Fibroblast of peridontal ligament (primary cell): ENCODE data around the gene SDSL.

ENCODE experiments used
- DNase-seq: peaks from one replicate; pipeline ENCODE4 v3.0.0-alpha.2; 2010; ENCODE audit errors: extremely low read depth

Gene SDSL

GRCh38 chr12:113396200-113396599 is 26.0 kb upstream of the SDSL start:
- no peak for DNase-seq

DNA sequence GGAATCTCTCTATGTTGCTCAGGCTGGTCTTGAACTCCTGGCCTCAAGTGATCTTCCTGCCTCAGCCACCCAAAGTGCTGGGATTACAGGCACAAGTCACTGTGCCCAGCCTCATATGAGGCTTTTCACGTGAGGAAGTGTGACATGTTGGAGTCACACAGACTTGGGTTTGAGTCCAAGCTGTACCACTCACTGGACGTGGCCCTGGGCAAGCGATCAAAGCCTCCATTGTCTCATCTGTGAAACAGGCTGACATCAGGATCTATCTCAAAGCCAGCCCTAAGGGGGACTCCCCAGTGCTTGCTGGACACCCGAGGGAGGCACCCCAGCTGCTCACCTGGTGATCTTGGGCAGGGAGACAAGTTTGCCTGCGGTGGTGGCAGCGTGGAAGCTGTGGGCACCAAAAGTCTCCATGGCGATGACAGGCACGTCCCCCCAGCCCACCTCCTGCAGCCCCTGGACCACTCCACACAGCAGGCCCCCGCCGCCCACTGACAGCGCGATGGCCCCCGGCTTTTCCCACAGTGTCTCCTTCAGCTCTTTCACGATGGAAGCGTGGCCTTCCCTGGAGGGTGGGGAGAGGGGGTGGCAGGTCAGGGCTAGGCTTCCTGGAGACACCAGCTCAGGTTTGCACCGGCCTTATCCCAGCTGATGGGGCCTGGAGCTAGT is 25.2 kb upstream of the SDSL start:
- no peak for DNase-seq

DNA sequence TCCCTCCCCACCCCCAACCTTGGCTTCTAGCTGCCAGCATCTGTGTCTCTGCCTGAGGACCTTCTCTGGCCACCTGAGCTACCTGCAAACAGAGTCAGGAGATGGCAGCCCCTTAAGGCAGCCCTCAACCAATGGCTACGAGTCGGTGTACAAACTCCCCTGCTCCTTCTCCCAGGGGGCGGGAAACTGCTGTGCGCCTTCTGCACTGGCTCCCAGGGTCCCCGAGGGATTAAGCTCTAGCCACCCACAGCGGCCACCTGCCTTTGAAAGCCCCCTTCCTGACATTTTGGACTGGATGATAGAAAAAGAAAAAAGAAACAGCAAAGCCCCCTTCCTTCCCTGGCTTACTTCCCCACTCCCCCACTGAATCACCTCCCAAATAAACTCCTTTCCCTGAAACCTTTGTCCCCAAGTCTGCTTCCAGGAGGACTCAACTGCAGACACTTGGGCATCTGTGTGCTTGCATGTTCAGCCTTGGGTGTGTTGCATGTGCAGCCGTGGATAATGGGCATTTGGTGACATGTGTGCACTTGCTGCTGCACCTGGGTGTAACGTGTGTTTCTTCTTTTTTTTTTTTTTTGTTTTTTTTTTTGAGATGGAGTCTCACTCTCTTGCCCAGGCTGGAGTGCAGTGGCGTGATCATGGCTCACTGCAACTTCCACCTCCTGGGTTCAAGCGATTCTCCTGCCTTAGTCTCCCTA is 24.5 kb upstream of the SDSL start:
- DNase-seq, result no peak

- no peak for DNase-seq
These were observed 23.6 kb upstream of the SDSL start for GRCh38 chr12:113398346-113399290.

DNA sequence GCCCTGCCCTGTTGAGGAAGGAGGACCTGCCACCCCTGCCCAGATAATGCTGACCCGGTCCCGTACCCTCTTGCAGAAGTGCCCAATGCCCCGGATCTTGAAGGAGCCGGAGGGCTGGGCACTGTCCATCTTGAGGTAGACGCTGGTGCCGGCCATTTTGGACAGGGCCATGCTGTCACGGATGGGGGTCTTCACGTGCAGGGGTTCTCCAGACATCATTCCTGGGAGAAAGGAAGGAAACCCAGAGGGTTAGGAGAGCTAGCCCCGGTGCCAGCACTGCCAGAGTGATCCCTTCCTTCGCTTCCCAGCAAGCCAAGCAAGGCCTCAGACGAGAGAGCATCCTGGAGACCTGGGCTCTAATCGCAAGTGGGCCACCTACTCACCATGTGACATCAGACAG is 22.7 kb upstream of the SDSL start:
- no peak for DNase-seq

DNA sequence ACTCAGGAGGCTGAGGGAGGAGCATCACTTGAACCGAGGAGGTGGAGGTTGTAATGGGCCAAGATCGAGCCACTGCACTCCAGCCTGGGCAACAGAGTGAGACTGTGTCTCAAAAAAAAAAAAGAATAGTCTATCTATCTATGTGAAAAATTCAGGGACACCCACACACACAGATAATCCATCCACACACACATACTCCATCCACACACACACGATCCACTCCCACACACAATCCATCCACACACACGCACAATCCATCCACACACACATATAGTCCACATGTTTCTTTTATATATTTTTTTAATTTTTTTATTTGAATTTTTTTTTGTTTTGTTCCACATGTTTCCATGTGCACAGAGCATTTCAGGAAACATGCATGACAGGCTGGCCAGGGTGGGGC is 21.8 kb upstream of the SDSL start:
- DNase-seq, result no peak

DNA sequence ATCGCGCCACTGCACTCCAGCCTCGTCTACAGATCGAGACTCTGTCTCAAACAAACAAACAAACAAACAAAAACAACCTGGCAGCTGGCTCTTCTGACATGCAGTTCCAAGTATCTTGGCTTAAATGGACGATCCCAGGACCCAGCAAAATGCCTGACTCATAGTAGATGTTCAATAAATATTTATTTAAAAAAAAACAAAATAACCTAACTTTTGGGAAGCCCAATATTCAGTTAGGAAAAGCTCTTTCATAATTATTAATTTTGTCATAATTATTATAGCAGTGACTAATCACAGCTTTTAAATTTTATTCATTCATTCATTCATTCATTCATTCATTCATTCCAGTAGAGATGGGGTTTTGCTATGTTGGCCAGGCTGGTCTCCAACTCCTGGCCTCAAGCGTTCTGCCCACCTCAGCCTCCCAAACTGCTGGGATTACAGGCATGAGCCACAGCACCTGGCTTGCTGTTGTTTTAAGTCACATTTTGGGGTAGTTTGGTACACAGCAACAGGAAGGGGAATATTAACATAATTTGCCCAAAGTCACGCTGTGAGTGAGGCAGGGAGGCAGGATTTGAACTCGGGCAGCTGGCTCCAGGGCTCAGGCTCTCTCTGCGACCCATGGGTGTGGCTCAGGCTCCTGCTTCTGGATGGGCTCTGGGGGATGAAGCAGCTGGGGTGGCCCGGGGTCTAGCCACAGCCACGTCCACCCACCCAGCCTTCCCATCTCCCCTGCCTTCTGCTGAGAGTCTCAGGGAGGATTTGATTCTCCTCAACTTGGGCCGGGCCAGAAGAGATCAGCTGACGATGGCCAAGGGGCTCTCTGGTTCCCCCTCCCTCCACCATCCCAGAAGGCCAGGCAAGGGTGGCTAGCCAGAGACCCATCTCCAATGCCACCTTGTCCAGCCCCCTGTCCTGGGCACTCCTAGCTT is 20.8 kb upstream of the SDSL start:
- no peak for DNase-seq

DNA sequence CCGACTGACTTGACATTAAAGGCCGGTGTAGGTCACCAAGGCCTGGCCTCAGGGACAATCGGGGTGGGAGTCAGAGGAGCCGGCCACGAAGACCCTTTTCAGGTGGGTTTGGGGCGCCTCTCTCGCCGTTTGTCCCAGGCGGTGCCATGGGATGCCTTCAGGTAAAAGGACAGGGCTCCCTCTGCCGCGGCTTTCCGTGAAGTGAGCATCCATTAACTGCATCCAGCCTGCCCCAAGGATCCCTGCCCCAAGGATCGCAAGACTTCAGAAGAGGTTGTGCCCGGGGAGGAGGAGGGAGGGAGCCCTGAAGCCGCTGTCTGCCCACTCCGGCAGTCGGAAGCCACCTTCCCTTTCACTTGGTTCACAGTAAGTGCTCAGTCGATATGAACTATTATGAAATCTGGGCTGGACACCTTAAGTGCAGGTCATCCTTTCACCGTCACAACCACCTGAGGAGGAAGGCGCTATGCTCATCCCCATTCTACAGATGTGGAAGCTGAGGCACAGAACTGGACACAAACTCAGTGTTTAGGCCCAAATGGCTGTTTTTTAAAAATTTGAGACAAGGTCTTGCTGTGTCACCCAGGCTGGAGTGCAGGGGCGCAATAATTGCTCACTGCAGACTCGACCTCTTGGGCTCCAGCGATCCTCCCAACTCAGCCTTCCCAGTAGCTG is 19.5 kb upstream of the SDSL start:
- no peak for DNase-seq

DNA sequence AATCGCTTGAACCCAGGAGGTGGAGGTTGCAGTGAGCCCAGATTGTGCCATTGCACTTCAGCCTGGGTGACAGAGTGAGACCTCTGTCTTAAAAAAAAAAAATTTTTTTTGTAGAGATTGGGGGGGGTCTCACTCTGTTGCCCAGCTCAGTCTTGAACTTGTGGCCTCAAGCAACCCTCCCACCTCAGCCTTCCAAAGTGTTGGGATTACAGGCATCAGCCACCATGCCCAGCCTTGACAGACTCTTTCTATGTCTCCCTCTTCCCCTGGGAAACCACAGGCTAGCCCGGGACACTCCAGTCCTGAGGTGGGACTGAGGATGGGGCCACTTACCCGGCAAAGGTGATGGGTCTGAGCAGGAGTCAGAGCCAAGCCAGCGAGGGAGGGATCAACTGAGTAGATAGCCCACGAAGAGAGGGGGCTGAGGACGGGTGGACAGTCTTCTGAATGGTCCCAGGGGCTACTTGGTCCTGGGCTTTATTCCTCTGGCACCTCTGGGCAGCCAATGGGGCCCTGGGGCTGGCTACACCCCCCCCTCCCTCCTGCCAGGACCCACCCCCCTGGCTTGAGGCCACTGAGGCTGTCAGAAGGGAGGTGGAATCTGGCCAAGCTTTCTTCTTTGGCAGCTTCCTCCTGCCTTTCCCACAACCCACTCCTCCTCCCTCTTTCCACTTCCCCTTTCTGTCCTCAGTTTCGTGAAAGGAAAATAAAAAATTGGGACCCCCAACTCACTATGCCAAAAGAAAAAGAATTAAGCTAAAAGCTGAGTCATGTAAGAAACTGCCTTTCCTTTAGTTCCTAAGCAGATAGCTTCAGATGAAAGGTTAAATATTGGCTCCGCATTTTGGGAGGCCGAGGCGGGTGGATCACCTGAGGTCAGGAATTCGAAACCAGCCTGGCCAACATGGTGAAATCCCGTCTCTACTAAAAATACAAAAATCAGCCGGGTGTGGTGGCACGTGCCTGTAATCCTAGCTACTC is 18.5 kb upstream of the SDSL start, which contains the start of gene SDS:
Gene SDS (minus strand): TSS at position 453 of the 981 bp plus-strand sequence. CDS start 4,179 bp downstream, outside the sequence.
- DNase-seq, result peak; percentile 59

GRCh38 chr12:113405694-113406093 is 16.5 kb upstream of the SDSL start:
- no peak for DNase-seq

DNA sequence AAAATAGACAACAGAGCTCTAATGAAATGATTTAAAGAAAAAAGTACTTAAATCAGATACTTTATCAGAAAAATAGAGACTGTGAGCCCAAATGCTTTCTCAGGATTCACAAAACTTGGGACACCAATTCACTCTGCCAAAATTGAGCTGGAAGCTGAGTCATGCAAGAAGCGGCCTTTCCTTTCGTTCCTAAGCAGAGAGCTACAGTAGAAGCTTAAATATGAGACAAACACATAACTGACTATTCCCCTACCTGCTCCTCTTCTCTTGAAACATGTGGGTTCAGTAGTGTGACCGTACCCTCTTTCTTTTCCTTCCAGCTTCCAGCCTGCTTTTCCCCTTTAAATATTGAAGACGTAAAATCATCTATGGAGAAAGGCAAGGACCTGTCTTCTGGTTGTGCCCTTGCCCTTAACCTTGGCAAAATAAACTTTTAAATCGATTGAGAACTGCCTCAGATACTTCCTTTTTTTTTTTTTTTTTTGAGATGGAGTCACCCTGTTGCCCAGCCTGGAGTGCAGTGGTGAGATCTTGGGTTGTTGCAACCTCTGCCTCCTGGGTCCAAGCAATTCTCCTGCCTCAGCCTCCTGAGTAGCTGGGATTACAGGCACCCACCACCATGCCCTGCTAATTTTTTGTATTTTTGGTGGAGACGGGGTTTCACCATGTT is 14.1 kb upstream of the SDSL start:
- peak; percentile 80 for DNase-seq

- DNase-seq, result no peak
These were observed 13.4 kb upstream of the SDSL start for GRCh38 chr12:113408756-113409298.

GRCh38 chr12:113409462-113410124 is 12.6 kb upstream of the SDSL start:
- DNase-seq, result no peak

GRCh38 chr12:113413488-113413939 is 8.7 kb upstream of the SDSL start:
- DNase-seq, result no peak

GRCh38 chr12:113414519-113415038 is 7.6 kb upstream of the SDSL start:
- DNase-seq, result no peak

GRCh38 chr12:113416091-113416754 is 6.0 kb upstream of the SDSL start:
- no peak for DNase-seq

DNA sequence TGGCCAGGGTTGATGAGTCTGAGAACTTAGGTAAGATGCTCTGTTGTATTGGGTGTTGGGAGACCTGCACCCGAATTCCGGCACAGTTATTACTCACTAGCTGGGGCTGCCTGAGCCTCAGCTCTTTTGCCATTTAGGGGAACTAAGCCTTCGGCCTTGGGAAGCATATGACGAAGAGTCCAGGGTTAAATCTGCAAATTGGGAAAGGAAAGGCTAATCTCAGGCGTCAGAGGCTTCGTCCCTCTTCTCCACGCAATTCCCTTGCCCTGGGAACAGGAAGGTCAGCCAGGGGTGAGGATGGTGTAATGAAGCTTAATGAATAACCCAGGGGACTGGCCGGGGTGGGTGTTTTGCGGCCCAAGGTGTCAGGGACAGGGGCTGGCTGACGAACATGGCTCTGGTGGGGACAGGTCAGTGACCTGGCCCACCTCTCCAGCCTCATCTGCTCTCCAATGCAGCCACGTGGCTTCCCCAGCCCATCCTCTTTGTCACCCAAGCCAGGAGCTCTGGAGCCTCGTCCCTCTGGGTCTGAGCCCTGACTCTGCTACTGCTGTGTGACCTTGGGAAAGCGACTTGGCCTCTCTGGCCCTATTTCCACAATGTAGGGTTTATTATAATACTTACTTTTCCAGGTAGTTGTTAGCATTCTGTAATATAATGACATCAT is 3.8 kb upstream of the SDSL start:
- peak; percentile 24 for DNase-seq
